ENCODE results near the gene TAOK1.

The TAOK1 gene

GRCh38 chr17:29445844-29446243 lies 55.7 kb downstream of the TAOK1 start:
- Histone ChIP-seq H3K9me3 (ENCODE audit: insufficient read depth, low read length) (no peaks in the 10 kb centered on the region), H3K4me3 (ENCODE audit: low read length) (no peak overlapping the region), H3K79me2 (ENCODE audit: low read length) (peaks cover 68% of the 10 kb centered on the region), H3K4me2 (ENCODE audit: low read length) (no peak overlapping the region), H3K27ac (ENCODE audit: low read length) (no peak overlapping the region), H2AFZ (ENCODE audit: low read depth, low read length) (no peak overlapping the region), H3K4me1 (ENCODE audit: low read length) (no peaks in the 10 kb centered on the region), H4K20me1 (ENCODE audit: insufficient read depth, low read length) (peaks cover 31% of the 10 kb centered on the region), H3K27me3 (ENCODE audit: low read depth, low read length) (no peaks in the 10 kb centered on the region), H3K9ac (ENCODE audit: low read length) (no peak overlapping the region), H3K36me3 (replicated peaks; ENCODE audit: low read depth, low read length) (no peaks in the 10 kb centered on the region)
- TF ChIP-seq CTCF (IDR thresholded peaks at IDR 0.05; ENCODE audit: low read depth, low read length) (no peak), EZH2phosphoT487 (IDR thresholded peaks at IDR 0.05; ENCODE audit: low read depth) (no peak)

- Histone ChIP-seq H3K27me3 (ENCODE audit: low read depth, low read length) (no peaks in the 10 kb centered on the region), H3K79me2 (ENCODE audit: low read length) (peaks cover 51% of the 10 kb centered on the region), H3K9me3 (ENCODE audit: insufficient read depth, low read length) (no peaks in the 10 kb centered on the region), H4K20me1 (ENCODE audit: insufficient read depth, low read length) (peaks cover 24% of the 10 kb centered on the region), H3K36me3 (replicated peaks; ENCODE audit: low read depth, low read length) (peaks cover 11% of the 10 kb centered on the region), H3K27ac (ENCODE audit: low read length) (no peak overlapping the region), H3K4me3 (ENCODE audit: low read length) (no peak overlapping the region), H3K4me2 (ENCODE audit: low read length) (no peak overlapping the region), H3K4me1 (ENCODE audit: low read length) (peaks cover under 1% of the 10 kb centered on the region; the same call in 1 of the 2 replicates), H2AFZ (ENCODE audit: low read depth, low read length) (no peak overlapping the region), H3K9ac (ENCODE audit: low read length) (no peak overlapping the region)
- TF ChIP-seq CTCF (IDR thresholded peaks at IDR 0.05; ENCODE audit: low read depth, low read length) (no peak), EZH2phosphoT487 (IDR thresholded peaks at IDR 0.05; ENCODE audit: low read depth) (no peak)
These were observed 59.9 kb downstream of the TAOK1 start for GRCh38 chr17:29449865-29450671.

GRCh38 chr17:29451121-29451742 lies 61.1 kb downstream of the TAOK1 start:
- Histone ChIP-seq H3K4me2 (ENCODE audit: low read length) (no peak overlapping the region), H3K27me3 (ENCODE audit: low read depth, low read length) (no peaks in the 10 kb centered on the region), H4K20me1 (ENCODE audit: insufficient read depth, low read length) (peaks cover 15% of the 10 kb centered on the region), H2AFZ (ENCODE audit: low read depth, low read length) (no peak overlapping the region), H3K4me1 (ENCODE audit: low read length) (peaks cover 4% of the 10 kb centered on the region; the same call in 1 of the 2 replicates), H3K4me3 (ENCODE audit: low read length) (no peak overlapping the region), H3K79me2 (ENCODE audit: low read length) (peaks cover 50% of the 10 kb centered on the region), H3K9ac (ENCODE audit: low read length) (no peak overlapping the region), H3K9me3 (ENCODE audit: insufficient read depth, low read length) (no peaks in the 10 kb centered on the region), H3K27ac (ENCODE audit: low read length) (no peak overlapping the region), H3K36me3 (replicated peaks; ENCODE audit: low read depth, low read length) (peaks cover 11% of the 10 kb centered on the region)
- no peak for TF ChIP-seq CTCF (IDR thresholded peaks at IDR 0.05; ENCODE audit: low read depth, low read length)
- no peak for TF ChIP-seq EZH2phosphoT487 (IDR thresholded peaks at IDR 0.05; ENCODE audit: low read depth)

GRCh38 chr17:29458066-29458465 lies 67.9 kb downstream of the TAOK1 start:
- H3K27ac ChIP-seq (ENCODE audit: low read length) = no peak overlapping the region
- no peak overlapping the region for H2AFZ ChIP-seq (ENCODE audit: low read depth, low read length)
- H3K79me2 ChIP-seq (ENCODE audit: low read length) = peaks cover 31% of the 10 kb centered on the region
- peaks cover 4% of the 10 kb centered on the region; the same call in 1 of the 2 replicates for H3K4me1 ChIP-seq (ENCODE audit: low read length)
- no peaks in the 10 kb centered on the region for H3K27me3 ChIP-seq (ENCODE audit: low read depth, low read length)
- H3K4me3 ChIP-seq (ENCODE audit: low read length) = no peak overlapping the region
- no peaks in the 10 kb centered on the region for H3K9me3 ChIP-seq (ENCODE audit: insufficient read depth, low read length)
- H3K36me3 ChIP-seq (replicated peaks; ENCODE audit: low read depth, low read length) = peaks cover 4% of the 10 kb centered on the region
- H3K9ac ChIP-seq (ENCODE audit: low read length) = no peak overlapping the region
- TF ChIP-seq EZH2phosphoT487 (IDR thresholded peaks at IDR 0.05; ENCODE audit: low read depth) (no peak), CTCF (IDR thresholded peaks at IDR 0.05; ENCODE audit: low read depth, low read length) (no peak)
- no peak overlapping the region for H3K4me2 ChIP-seq (ENCODE audit: low read length)
- peaks cover 12% of the 10 kb centered on the region for H4K20me1 ChIP-seq (ENCODE audit: insufficient read depth, low read length)

Data from OCI-LY3 (cell line).